Measurements from ENCODE around the gene SPOP. TPM values are rescaled to one million over a fixed set of nuclear protein-coding genes. Genes with fewer than 3 reads are reported as not detected.
A peak's percentile ranks its signal among the peaks of the same experiment; 100 is the strongest.
"Not testable (repeated sequence)": the region's sequence is repeated elsewhere in the genome, so short reads cannot be mapped to it uniquely, and the experiment has no call there.

Gene SPOP
- total RNA-seq, 1 experiment from 2014 or later: 53.4 TPM

GRCh38 chr17:49570540-49571242, 107.2 kb downstream of the SPOP start:
- H3K27ac ChIP-seq (ENCODE audit: low read depth, low read length, poor library complexity, severe bottlenecking): no peak overlapping the region
- TF ChIP-seq EZH2 (IDR thresholded peaks at IDR 0.05; ENCODE audit: borderline replicate concordance, low read depth, low read length, poor library complexity, severe bottlenecking): no peak
- TF ChIP-seq CTCF (conservative IDR thresholded peaks at IDR 0.05; ENCODE audit: low read depth, low read length): no peak
- no TSS peak for BruUV-seq (replicated peaks)
- intact Hi-C loops (cut with micrococcal nuclease; ENCODE audit: unreplicated experiment): no loop called here
- H3K27me3 ChIP-seq (replicated peaks; ENCODE audit: insufficient read depth, low read depth, low read length, poor library complexity): peaks cover 4% of the 10 kb centered on the region
- H3K4me3 ChIP-seq (ENCODE audit: low read depth, low read length, poor library complexity, severe bottlenecking): no peak overlapping the region
- ChIA-PET CTCF (interaction anchor here (0.5 to 1.9 kb wide), 8 partner anchors 9 to 427 kb away, joined by 3 to 7 read pairs (median 3); no protein-coding TSS in a partner anchor), POLR2A (ENCODE audit: low non-redundant PET) (no interaction called here)
- peaks cover 3% of the 10 kb centered on the region for H3K4me1 ChIP-seq (ENCODE audit: insufficient read depth, low read length, poor library complexity, severe bottlenecking)
- no peaks in the 10 kb centered on the region for H3K9me3 ChIP-seq (ENCODE audit: low read depth, low read length, poor library complexity, severe bottlenecking)
- H3K36me3 ChIP-seq (ENCODE audit: insufficient read depth, low read length, poor library complexity, severe bottlenecking): no peaks in the 10 kb centered on the region
- DNase-seq (ENCODE audit: low spot score): no peak

GRCh38 chr17:49568695-49569047, 109.2 kb downstream of the SPOP start:
- H3K27ac ChIP-seq (ENCODE audit: low read depth, low read length, poor library complexity, severe bottlenecking); H3K27me3 ChIP-seq (replicated peaks; ENCODE audit: insufficient read depth, low read depth, low read length, poor library complexity); DNase-seq (ENCODE audit: low spot score); POLR2A ChIA-PET (ENCODE audit: low non-redundant PET); H3K4me3 ChIP-seq (ENCODE audit: low read depth, low read length, poor library complexity, severe bottlenecking); BruUV-seq (replicated peaks); H3K36me3 ChIP-seq (ENCODE audit: insufficient read depth, low read length, poor library complexity, severe bottlenecking); H3K4me1 ChIP-seq (ENCODE audit: insufficient read depth, low read length, poor library complexity, severe bottlenecking); H3K9me3 ChIP-seq (ENCODE audit: low read depth, low read length, poor library complexity, severe bottlenecking): not testable (repeated sequence)
- intact Hi-C loops (cut with micrococcal nuclease; ENCODE audit: unreplicated experiment): loop anchor here (1.0 kb wide), 3 partner anchors 127 to 430 kb away; no protein-coding TSS in a partner anchor
- CTCF ChIA-PET: interaction anchor here (1.3 kb wide), 1 partner anchor 283 kb away, joined by 4 read pairs; no protein-coding TSS in a partner anchor

- Histone ChIP-seq H3K4me1 (ENCODE audit: insufficient read depth, low read length, poor library complexity, severe bottlenecking) (peaks cover 3% of the 10 kb centered on the region), H3K9me3 (ENCODE audit: low read depth, low read length, poor library complexity, severe bottlenecking) (no peaks in the 10 kb centered on the region), H3K27me3 (replicated peaks; ENCODE audit: insufficient read depth, low read depth, low read length, poor library complexity) (no peaks in the 10 kb centered on the region), H3K4me3 (ENCODE audit: low read depth, low read length, poor library complexity, severe bottlenecking) (peak overlapping the region; percentile 51), H3K27ac (ENCODE audit: low read depth, low read length, poor library complexity, severe bottlenecking) (no peak overlapping the region), H3K36me3 (ENCODE audit: insufficient read depth, low read length, poor library complexity, severe bottlenecking) (no peaks in the 10 kb centered on the region)
- no TSS peak for BruUV-seq (replicated peaks)
- intact Hi-C loops (cut with micrococcal nuclease; ENCODE audit: unreplicated experiment): loop anchor here (1.0 kb wide), 3 partner anchors 127 to 430 kb away; no protein-coding TSS in a partner anchor
- TF ChIP-seq CTCF (conservative IDR thresholded peaks at IDR 0.05; ENCODE audit: low read depth, low read length) (peak; percentile 91), EZH2 (IDR thresholded peaks at IDR 0.05; ENCODE audit: borderline replicate concordance, low read depth, low read length, poor library complexity, severe bottlenecking) (no peak)
- ChIA-PET CTCF (interaction anchor here (0.6 to 1.3 kb wide), 18 partner anchors 11 to 430 kb away, joined by 3 to 15 read pairs (median 3); partner anchors contain the start of genes FAM117A, SLC35B1 and SPOP), POLR2A (ENCODE audit: low non-redundant PET) (no interaction called here)
- peak; percentile 82 for DNase-seq (ENCODE audit: low spot score)
Observed at GRCh38 chr17:49567871-49568694, 109.8 kb downstream of the SPOP start.

All from A673 (cell line).